NCI-H1436 treated with DMSO at 0.1 percent for 48 hours (cell line): ENCODE results near the gene UGT1A5.
"Not testable (repeated sequence)": the region's sequence is repeated elsewhere in the genome, so short reads cannot be mapped to it uniquely, and the experiment has no call there.

Experiments
- DNase-seq: peaks from one replicate; lab custom pipeline; 2025; lab: John Stamatoyannopoulos, UW

UGT1A5 gene

GRCh38 chr2:233746475-233747282 lies 34.0 kb downstream of the UGT1A5 start:
- no peak for DNase-seq

DNA sequence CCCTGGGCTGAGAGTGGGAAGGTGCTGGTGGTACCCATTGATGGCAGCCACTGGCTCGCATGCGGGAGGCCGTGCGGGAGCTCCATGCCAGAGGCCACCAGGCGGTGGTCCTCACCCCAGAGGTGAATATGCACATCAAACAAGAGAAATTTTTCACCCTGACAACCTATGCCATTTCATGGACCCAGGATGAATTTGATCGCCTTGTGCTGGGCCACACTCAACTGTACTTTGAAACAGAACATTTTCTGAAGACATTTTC lies 34.5 kb downstream of the UGT1A5 start:
- no peak for DNase-seq

- not testable (repeated sequence) for DNase-seq
Measured at GRCh38 chr2:233750689-233751088, 38.0 kb downstream of the UGT1A5 start.

DNA sequence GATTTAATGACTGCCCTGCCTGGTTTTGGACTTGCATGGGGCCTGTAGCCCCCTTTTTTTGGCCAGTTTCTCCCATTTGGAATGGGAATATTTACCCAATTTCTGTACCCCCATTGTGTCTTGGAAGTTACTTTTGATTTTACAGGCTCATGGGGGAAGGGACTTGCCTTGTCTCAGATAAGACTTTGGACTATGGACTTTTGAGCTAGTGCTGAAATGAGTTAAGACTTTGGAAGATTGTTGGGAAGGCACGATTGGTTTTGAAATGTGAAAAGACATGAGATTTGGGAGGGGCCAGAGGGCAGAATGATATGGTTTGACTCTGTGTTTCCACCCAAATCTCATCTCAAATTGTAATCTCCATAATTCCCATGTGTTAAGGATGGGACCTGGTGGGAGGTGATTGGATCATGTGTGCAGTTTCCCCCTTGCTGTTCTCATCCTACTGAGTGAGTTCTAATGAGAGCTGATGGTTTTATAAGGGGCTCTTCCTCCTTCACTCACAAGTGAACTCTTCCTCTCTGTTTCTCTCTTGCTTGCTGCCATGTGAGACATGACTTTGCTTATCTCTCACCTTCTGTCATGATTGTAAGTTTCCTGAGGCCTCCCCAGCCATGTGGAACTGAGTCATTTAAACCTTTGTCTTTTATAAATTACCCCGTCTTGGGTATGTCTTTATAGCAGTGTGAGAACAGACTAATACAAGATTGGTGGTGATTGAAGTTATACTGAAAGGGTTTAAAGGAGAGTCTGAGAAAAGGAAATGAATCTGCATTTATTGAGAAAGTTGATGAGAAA lies 38.7 kb downstream of the UGT1A5 start:
- not testable (repeated sequence) for DNase-seq

DNA sequence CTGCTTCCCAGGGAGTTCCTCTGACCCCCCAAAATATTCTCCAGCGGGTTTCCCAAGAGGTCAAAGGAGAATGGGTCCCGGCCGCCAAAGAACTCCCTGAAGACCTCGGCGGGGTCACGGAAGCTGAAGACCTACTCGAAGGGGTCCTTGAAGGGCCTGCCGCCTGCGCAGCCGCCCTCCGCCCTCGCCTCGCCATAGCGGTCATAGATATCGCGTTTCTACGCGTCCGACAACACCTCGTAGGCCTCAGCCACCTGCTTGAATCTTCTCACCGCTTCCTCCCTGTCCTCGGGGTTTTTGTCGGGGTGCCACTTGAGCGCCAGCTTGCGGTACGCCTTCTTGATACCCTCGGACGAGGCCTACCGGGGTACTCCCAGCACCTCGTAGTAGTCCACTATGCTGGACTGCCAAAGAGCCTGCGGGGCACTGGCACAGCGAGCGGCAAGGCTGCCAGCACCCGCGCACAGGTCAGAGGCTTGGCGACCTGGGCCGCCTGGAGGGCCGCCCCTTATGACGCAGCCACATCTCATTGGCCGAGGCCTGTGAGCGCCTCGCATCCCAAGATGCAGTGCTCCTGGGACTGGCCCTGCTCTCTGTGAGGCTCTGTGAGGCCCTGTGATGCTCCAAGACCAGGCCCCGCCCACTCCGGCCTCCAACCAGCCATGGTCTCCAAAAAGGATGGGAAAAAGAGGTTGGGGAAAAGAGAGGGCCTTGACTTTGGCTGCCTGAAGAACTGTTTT lies 42.3 kb downstream of the UGT1A5 start:
- DNase-seq, result no peak

- DNase-seq, result no peak
Measured at GRCh38 chr2:233756429-233757081, 43.8 kb downstream of the UGT1A5 start.

GRCh38 chr2:233758141-233758540 lies 45.4 kb downstream of the UGT1A5 start:
- no peak for DNase-seq

DNA sequence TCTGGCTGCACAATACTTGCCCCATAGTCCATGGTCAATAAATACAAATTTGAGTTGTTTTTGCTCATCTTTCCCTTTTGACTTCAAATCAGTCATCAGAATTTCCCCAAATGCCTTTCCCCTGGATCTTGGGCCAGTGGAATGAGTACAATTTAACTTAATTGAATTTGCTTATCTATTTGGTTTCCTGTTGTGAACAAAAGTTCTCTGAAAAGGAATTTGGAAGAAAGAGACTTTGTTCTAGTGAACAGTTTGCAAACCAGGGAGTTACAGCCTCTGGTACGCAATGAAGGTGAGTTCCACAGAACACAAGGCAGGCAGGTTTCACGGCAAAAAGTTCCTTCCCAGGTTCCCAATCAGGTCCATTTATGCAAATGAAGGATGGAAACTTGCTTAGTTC lies 46.1 kb downstream of the UGT1A5 start:
- no peak for DNase-seq

DNA sequence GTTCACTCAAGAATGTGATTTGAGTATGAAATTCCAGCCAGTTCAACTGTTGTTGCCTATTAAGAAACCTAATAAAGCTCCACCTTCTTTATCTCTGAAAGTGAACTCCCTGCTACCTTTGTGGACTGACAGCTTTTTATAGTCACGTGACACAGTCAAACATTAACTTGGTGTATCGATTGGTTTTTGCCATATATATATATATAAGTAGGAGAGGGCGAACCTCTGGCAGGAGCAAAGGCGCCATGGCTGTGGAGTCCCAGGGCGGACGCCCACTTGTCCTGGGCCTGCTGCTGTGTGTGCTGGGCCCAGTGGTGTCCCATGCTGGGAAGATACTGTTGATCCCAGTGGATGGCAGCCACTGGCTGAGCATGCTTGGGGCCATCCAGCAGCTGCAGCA lies 47.3 kb downstream of the UGT1A5 start, which contains the start of gene UGT1A1:
TSS of gene UGT1A1 (plus strand) at position 228 of the 400 bp plus-strand sequence. CDS start at position 246, 18 bp downstream.
- no peak for DNase-seq

GRCh38 chr2:233761040-233761769 lies 48.5 kb downstream of the UGT1A5 start:
- no peak for DNase-seq

DNA sequence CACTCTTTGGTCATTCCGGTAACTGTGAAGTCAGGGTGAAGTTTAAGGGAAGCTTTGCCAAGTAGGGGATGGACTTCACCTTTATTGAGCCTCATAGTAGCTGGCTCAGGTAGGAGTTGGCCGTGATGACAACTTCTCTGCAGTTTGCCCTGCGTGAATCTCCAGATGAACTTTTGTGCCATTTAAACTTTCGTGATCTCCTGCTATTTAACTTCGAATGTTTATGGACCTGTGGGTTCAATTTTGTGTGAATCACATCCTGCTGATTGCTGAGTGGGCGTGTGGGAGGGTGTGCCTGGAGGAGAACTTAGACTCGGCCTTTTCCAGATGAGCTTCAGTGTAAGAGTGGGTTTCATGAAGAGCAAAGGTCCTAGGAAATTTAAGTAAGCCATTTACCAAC lies 51.6 kb downstream of the UGT1A5 start:
- DNase-seq, result no peak

DNA sequence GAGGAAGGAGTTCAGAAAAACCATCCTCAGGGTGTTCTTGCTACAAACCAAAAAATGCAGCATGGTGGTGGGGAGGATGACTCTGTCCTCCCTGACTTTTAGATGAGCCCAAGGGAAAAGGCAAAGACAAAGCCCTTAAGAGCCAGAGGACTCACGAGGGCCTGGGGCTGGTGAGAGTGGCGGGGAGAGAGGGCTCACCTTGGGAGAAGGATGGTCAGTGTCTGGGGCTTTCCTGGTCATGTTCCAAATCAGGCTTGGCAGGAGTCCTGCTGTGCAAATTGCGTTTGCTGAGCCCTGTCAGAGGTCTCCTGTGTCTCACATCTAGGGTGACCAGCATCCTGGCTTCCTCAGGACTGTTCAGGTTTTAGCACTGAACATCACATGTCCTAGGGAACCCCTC lies 52.1 kb downstream of the UGT1A5 start:
- DNase-seq, result no peak

DNA sequence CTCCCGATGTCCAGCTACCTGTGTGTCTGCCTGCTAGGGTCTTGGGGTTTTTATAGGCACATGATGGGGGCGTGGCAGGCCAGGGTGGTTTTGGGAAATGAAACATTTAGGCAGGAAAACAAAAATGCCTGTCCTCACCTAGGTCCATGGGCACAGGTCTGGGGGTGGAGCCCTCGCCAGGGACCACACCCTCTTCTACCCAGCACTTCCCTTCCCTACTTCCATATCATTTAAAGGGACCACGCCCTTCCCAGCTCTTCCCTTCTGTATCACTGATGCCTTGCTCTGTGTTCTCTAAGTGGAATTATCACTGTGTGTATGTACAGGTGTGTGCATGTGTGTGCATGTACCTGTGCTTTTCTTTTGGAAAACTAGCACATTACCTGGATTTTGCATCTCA lies 53.7 kb downstream of the UGT1A5 start:
- DNase-seq, result no peak

- no peak for DNase-seq
Measured at GRCh38 chr2:233768076-233768475, 55.4 kb downstream of the UGT1A5 start.

DNA sequence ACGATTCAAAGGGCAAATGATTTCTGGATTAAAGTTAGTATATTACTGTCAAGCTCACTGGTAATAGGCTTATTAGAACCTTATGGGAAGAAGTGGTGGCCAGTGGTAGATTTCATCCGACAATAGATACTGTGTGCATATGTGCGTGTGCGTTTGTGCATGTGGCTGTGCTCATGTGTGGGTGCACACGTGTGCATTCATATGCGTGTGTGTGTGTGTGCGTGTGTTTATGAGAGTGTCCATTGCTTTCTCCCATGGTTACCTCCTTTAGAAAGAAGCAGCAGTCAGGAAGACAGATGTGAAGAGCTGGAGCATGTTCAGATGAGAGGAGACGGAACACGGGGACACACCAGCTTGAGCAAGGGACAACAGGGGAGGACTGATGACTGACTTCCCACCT lies 56.6 kb downstream of the UGT1A5 start:
- no peak for DNase-seq

GRCh38 chr2:233772153-233772552 lies 59.4 kb downstream of the UGT1A5 start:
- no peak for DNase-seq

DNA sequence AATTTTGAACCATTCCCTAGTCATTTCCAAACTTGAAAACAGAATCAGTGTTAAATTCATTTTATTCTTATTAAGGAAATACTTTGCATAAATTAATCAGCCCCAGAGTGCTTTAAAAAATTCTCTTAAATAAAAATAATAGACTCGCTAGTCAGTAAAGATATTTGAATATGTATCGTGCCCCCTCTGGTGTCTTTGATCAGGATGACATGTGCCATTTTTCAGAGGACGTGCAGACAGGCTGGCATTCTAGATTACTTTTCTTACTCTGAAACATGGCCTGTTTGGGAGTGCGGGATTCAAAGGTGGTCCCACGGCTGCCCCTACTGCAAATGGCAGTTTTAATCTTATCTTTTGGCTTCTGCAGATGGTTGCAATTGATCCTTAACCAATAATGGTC lies 59.9 kb downstream of the UGT1A5 start:
- DNase-seq, result no peak

DNA sequence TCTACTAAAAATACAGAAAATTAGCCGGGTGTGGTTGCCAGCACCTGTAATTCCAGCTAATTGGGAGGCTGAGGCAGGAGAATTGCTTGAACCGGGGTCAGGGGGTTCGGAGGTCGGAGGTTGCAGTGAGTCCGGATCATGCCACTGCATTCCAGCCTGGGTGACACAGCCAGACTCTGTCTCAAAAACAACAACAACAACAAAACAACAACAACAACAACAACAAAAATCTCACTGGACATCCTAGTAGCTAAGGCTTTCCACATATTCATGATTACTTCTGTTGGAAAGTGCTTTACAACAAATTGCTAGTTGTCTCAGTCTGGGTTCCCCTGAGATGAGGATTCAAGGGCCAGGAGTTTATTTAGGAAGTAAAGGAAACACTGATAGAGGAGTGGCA lies 61.1 kb downstream of the UGT1A5 start:
- DNase-seq, result no peak

DNA sequence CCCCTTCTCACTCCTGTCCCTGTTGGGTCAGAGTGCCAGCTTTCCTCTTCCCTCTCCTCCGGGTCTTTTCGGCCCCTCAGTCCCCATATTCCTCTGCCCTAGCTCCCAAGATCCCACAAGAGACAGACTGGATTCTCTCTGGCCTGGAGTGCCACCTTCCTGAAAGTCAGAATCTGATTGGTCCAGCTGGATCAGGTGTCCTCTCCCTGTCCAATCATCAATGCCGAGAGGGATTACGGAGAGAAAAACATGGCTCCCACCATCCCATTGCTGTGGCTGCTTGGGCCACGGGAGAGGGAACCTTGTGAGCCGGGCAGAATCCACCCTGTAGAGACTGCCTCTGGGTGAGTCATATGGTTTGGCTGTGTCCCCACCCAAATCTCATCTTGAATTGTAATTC lies 62.7 kb downstream of the UGT1A5 start:
- DNase-seq, result no peak

DNA sequence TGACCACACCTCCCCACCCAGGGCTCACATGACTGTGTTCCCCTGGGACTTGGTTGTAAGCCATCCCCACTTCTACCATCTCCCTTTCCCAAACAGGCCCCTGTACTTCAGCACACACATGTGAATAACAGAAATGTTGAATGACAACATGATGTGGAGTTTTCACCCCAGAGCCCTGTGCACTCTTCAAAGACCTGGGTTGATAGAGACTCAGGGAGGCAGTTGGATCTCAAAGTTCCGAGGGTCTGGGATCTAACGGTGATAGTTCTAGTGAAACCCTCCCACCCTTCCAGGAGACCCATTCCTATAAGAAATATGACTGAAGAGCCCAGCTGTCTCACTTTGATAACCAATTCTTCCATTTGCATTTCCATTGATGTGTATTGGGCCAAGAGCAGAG lies 65.3 kb downstream of the UGT1A5 start, which contains the start of gene MROH2A:
TSS of gene MROH2A (plus strand) at position 301 of the 400 bp plus-strand sequence. CDS start 1,029 bp downstream, outside the sequence.
- DNase-seq, result no peak

DNA sequence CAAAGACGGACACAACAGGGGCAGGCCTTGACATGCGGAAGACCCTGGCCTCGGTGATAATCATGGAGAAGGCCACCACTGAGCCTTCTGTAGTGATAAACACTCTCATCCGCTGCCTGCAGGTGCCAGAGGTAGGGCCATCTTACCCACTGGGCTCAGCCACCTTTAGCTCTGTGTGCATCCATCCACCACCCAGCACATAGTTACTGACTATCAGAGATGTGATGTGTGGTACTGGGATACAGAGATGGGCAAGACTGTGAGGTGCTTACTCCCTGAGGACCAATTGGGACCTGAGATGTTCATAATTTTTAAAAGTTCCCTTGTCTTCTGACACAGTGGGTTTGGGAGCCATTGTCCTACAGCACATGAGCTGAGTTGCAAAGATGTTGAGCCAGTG lies 67.0 kb downstream of the UGT1A5 start:
- no peak for DNase-seq
